Fibroblast of upper back skin (primary cell): ENCODE results near the gene CAMTA1.
A peak's percentile ranks its signal among the peaks of the same experiment; 100 is the strongest.

Experiments used
- DNase-seq: peaks from one replicate; pipeline ENCODE4 v3.0.0-alpha.2; 2013

Gene CAMTA1

DNA sequence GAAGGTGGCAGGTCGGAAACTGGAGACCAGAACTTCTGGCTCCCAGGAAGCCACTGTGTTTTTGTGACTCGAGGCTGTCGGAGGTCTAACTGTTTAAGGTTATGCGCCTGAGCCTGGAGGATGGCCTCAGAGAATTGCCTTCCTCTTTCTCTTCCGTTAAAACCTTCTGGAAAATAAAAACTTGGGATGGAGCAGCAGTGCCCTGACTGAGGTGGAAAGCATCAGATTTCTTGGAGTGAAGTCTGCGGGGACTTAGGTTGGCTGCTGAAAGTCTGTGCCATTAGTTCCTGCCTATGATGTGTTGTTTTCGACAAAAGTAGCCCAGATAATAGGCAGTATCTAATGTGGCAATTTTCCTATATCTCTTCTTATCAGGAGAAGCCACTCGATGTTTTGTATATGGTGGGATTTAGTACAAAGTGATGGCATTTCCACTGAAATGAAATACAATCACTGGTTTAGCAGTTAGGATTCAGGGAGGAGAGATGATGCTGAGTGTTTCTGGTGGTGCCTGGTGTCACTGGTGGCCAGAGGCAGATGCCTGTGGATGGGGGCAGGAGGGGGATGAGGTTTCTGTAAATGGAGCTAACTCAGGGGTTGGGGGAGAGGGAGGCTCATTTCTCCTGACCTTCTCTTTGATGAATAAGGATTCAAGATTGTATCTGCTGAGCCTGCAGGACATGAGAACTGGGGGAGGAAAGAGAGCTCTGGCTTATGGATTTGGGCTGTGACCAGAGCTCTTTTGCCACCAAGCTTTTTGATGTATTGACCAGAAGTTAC is 150.8 kb downstream of the CAMTA1 start:
- no peak for DNase-seq

GRCh38 chr1:6937048-6937447 is 151.8 kb downstream of the CAMTA1 start:
- DNase-seq, result no peak

GRCh38 chr1:6939363-6939762 is 154.1 kb downstream of the CAMTA1 start:
- DNase-seq, result no peak

- DNase-seq, result no peak
Measured at GRCh38 chr1:6941786-6942185, 156.5 kb downstream of the CAMTA1 start.

DNA sequence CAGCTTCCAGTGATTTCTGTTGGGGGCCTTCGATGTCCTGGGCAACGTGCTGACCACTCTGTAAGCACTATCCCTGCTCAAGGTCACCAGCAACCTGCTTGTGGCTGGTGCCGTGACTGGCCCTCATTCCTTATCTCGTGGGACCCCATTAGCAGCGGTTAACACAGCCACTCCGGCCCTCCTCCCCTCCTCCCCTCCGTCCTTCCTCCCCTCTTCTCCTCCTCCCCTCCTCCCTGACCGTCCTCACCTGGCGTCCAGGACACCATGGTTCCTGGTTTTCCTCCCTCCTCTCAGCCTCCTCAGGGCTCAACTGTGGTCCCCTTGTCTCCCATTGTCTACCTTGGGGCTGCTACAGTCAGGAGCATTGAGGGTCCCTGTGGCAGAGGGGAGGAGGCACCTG is 157.7 kb downstream of the CAMTA1 start:
- DNase-seq, result no peak

DNA sequence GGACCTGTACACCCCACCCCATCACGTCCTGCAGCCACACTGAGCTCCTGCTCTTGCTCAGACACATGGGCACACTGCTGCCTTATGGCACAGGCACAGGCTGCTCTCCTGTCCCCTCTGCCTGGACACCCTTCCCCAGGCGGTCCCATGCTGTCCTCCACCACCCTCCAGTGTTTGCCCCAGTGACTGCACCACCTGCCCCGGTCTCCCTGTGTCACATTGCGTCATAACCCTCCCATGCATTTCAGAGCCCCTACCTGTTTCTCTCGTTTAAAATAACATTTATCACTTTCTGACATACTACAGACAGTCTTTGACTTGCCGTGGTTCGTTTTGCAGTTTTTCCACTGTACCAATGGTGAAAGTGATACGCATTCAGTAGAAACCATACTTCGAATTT is 159.2 kb downstream of the CAMTA1 start:
- DNase-seq, result no peak

DNA sequence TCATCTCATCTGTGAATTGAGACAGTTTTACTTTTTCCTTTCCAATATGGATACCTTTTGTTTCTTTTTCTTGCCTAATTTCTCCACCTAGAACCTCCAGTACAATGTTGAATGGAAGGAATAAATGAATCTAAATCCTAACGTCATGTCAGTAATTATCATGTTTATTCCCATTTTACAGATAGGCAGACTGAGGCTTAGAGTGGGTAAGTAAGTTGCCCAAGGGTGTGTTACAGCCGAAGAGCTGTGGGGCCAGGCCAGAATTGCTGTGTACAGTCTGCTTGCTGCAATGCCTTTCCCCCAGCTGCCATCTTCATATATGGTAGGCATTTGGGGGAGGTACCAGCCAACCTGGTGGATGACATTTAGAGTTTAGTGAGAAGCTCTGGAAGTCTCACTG is 162.7 kb downstream of the CAMTA1 start:
- DNase-seq, result no peak

DNA sequence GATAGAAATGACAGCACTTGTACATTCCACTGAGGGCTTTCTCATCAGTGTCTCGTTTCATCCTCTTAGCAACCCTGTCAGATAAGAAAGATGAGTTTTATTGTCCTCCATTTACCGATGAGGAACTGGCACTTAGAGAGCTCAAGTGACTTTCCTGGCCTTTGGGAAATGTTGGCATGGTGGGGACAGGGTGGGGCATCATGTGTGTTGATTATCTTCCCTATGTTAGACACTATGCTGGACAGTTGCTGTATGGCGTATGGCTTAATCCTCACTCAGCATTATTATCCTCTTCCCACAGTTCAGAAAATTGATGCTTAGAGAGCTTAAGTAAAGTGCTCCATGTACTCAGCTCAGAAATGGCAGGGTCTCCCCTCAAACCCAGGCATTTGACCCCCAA is 163.2 kb downstream of the CAMTA1 start:
- DNase-seq, result no peak

GRCh38 chr1:6948861-6949260 is 163.6 kb downstream of the CAMTA1 start:
- no peak for DNase-seq

- no peak for DNase-seq
Measured at GRCh38 chr1:6950001-6950765, 164.9 kb downstream of the CAMTA1 start.

DNA sequence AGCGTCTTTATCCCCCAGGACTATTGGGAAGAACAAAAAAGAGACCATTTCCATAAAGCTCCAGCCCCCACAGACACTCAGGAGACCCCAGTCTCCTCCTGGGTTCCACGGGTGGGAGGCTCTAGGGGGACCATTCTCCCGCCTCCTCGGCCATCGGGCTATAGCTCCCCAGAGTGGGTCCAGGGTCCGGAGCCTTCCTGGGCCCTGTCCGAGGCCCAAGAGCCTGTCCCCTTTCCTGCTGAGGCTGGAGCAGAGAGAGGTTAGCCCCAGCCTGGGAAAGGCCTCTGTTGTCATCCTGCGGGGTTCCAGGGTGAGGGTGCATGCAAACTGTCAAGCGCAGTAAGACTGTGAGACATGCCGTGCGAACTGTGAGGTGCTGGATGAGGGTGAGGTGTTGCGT is 166.3 kb downstream of the CAMTA1 start:
- no peak for DNase-seq

GRCh38 chr1:6953216-6953615 is 168.0 kb downstream of the CAMTA1 start:
- DNase-seq, result no peak

DNA sequence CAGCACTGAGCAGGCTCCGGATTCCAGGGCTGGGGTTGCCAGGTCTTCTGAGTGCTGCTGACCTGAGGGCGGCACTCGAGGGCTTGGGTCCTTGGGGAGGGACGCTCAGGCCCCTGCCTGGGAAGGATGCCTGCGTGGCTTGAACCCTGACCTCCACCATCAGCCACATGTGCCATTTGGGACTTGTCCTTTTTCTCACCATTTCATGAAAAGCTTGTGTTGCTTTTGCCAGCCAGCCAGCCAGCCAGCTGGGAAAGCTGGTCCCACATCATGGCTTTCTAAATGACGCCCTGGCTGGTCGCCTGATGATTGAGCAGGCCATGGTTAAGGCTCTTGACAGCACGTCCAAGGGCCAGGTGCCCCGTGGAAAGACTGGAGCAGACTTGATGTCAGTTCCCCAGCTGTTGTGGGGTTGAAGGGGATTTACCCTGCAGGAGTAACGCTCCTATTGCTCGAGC is 168.7 kb downstream of the CAMTA1 start:
- no peak for DNase-seq

DNA sequence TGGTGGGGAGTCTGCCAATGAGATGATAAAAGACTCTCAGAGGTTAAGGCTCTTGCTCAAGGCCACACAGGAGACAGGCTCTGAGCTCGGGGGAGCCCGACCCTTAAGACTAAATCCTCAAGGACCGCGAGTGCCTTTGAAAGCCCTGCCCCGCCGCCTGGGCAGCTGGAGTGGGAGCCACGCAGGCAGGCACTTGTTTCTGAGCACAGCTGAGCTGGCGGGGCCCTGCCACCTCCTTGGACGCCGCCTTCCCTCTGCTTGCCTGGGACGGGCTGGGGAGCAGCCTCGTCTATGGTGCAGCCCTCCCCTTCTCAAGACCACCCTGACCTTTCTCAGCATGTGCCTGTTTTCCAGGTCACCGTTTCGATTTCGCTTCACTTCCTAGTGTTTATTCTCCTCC is 169.3 kb downstream of the CAMTA1 start:
- DNase-seq, result no peak

- DNase-seq, result no peak
Measured at GRCh38 chr1:6955357-6956094, 170.3 kb downstream of the CAMTA1 start.

- no peak for DNase-seq
Measured at GRCh38 chr1:6956488-6957159, 171.4 kb downstream of the CAMTA1 start.

- DNase-seq, result no peak
Measured at GRCh38 chr1:6957341-6957740, 172.1 kb downstream of the CAMTA1 start.

DNA sequence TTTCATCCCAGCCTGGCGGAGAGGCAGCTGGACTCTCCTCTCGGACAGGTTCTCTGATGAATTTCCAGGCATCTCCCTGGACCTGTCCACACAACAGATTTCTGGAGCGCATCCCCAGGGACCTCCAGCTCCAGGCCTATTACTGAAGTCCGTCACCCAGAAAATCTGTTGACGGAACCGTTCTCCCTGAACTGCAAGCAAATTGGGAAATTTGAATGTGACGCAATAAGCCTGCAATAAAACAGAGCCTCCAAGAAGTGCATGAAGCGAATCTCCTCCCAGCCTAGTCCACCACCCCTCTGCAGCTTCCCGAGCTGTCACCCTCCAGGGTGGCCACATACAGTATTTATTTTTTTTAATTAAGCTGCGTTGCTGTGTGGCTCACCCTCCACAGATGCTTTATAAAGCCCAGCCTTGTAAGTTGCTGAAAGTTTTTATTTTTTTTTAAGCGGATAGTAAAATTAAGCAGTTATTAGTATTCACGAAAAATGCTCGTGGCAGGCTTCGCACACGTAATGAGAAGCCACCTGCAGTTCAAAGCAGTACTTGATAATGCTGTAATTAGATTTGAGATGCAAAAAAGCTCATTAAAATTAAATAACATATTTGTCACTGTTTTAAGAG is 173.3 kb downstream of the CAMTA1 start:
- peak; percentile 12 for DNase-seq

DNA sequence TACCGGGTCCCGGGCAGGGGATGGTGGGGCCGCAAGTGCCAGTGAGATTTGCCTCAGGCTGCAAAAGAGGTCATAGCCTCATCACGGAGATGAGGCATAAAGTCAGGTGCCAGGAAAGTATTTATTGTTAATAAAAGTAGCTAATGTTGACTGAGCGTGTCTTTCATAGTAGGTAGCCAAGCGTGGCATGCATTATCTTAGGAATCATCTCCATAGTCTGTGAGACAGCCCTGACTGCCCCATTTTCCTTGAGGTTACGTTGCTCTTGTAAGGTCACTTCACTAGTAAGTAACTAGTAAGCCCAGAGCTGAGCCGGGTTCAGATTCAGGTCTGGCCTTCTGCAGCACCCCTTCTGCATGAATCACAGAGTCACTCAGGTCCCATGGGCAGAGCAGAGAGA is 174.2 kb downstream of the CAMTA1 start:
- DNase-seq, result no peak

- peak; percentile 49 for DNase-seq
Measured at GRCh38 chr1:6960291-6960811, 175.1 kb downstream of the CAMTA1 start.

GRCh38 chr1:6960860-6961259 is 175.6 kb downstream of the CAMTA1 start:
- no peak for DNase-seq

GRCh38 chr1:6961289-6961688 is 176.0 kb downstream of the CAMTA1 start:
- no peak for DNase-seq
